GM10248 (cell line): ENCODE measurements around the gene BASP1.

Experiments used
- CTCF ChIA-PET: fragments of 300-600 bp; sonication (Branson Sonifier 250); formaldehyde crosslinking; extraction: SDS; loops from one replicate; lab custom pipeline; 2021; ENCODE audit warnings: antibody characterized with exemption; lab: Yijun Ruan, JAX
- POLR2A ChIA-PET: fragments of 350-650 bp; sonication (Branson Sonifier 250); formaldehyde crosslinking; extraction: SDS; loops from one replicate; lab custom pipeline; 2020; ENCODE audit warnings: antibody characterized with exemption; lab: Yijun Ruan, JAX
- DNase-seq: peaks from one replicate; pipeline ENCODE4 v3.0.0; 2012; ENCODE audit errors: extremely low spot score
- TF ChIP-seq, protein P1 (sequence below): IDR thresholded peaks from 2 replicates; pipeline ENCODE4 v1.5.1; 2012; ENCODE audit warnings: mild to moderate bottlenecking, low read depth; ENCODE audit errors: extremely low read depth, missing control alignments, control extremely low read depth

Gene BASP1

DNA sequence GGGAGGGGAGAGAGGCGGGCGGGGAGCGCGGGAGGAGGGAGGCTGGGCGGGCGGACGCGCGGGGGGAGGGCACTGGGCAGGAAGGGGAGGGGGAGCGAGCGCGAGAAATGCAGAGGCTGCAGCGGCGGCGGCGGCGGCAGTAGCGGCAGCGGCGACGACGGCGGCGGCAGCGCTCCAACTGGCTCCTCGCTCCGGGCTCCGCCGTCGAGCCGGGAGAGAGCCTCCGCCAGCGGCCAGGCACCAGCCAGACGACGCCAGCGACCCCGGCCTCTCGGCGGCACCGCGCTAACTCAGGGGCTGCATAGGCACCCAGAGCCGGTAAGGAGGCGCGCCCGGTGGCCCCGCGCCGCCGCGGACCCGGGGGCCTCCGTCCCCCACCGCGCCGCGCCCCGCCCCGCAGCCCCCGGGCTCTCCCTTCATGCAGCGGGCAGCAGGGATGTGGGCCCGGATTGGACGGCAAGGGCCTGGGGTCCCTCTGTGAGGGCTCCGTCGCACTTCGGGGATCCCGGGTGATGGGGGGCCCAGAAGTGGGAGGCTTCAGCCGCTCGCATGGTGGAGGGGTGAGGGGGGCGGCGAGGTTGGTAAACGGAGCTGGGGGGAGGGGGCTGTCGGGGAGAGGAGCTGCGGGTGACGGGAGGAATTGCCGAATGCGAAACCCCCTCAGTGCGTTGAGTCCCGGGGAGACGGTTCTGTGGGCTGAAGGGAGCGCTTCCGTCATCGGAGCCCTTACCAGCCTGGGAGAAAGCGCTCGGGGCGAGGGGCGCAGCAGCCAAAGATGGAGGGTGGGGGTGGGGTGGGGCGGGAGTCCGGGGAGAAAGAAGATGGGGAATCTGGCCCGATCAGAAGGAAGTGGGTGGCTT is at the start of gene BASP1:
Gene BASP1 (plus strand): TSS at position 139 of the 860 bp plus-strand sequence. CDS start 57,586 bp downstream, outside the sequence.
- TF ChIP-seq, protein P1, sequence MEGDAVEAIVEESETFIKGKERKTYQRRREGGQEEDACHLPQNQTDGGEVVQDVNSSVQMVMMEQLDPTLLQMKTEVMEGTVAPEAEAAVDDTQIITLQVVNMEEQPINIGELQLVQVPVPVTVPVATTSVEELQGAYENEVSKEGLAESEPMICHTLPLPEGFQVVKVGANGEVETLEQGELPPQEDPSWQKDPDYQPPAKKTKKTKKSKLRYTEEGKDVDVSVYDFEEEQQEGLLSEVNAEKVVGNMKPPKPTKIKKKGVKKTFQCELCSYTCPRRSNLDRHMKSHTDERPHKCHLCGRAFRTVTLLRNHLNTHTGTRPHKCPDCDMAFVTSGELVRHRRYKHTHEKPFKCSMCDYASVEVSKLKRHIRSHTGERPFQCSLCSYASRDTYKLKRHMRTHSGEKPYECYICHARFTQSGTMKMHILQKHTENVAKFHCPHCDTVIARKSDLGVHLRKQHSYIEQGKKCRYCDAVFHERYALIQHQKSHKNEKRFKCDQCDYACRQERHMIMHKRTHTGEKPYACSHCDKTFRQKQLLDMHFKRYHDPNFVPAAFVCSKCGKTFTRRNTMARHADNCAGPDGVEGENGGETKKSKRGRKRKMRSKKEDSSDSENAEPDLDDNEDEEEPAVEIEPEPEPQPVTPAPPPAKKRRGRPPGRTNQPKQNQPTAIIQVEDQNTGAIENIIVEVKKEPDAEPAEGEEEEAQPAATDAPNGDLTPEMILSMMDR = no peak
- ChIA-PET POLR2A (interaction anchor here (0.6 to 0.9 kb wide), 5 partner anchors 9 to 748 kb away, joined by 3 to 4 read pairs (median 3); no protein-coding TSS in a partner anchor), CTCF (interaction anchor here (2.1 to 6.1 kb wide), 4 partner anchors 10 to 1087 kb away, joined by 7 to 128 read pairs (median 14); no protein-coding TSS in a partner anchor)
- peak; percentile 88 for DNase-seq

GRCh38 chr5:17169507-17169906 is 47.9 kb upstream of the BASP1 start:
- POLR2A ChIA-PET = no interaction called here
- CTCF ChIA-PET = no interaction called here
- TF ChIP-seq, protein P1 = no peak
- DNase-seq = no peak

GRCh38 chr5:17172791-17173190 is 44.6 kb upstream of the BASP1 start:
- POLR2A ChIA-PET = no interaction called here
- CTCF ChIA-PET = interaction anchor here (1.0 kb wide), 1 partner anchor 17 kb away, joined by 3 read pairs; no protein-coding TSS in a partner anchor
- no peak for DNase-seq
- TF ChIP-seq, protein P1 = no peak

GRCh38 chr5:17174965-17175364 is 42.5 kb upstream of the BASP1 start:
- TF ChIP-seq, protein P1 = no peak
- DNase-seq = no peak
- CTCF ChIA-PET = no interaction called here
- POLR2A ChIA-PET = no interaction called here

DNA sequence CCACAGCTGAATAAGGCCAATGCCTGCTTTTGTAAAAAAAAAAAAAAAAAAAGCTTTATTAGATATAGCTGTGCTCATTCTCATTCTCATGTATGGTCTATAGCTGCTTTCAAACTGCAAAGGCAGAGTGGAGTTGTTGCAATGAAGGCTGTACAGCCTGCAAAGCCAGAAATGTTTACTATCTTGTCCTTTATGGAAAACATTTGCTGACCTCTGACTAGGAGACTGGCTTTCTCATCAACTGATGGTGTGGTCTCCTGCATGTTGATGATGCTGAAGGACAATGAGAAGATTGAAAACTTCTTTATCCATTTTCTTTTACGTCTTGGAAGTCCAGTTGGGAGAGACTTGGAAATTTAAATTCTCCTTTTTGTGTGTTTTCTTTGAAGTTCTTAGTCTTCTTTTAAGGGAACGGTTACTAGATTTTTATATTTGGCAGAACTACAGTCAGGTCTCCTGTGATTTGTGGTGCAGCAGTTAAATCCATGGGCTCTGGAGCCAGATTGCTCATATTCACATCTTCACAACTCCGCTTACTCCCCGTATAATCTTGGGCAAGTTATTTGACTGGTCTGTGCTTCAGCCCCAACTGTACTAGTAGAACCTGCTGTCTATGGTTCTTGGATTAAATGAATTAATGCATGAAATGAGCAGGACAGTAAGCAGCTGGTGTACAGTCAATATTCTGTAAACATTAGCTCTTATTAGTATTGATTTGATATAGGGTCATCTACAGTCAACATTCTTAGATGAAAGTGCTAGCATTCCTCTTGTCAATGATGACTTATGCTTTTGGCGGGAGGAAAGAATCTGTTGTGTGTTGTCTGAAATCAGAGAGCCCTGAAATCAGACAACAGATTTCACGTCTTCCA is 39.7 kb upstream of the BASP1 start:
- DNase-seq = no peak
- POLR2A ChIA-PET = no interaction called here
- CTCF ChIA-PET = interaction anchor here (1.5 kb wide), 1 partner anchor 12 kb away, joined by 5 read pairs; no protein-coding TSS in a partner anchor
- TF ChIP-seq, protein P1 = no peak

GRCh38 chr5:17178373-17178675 is 39.1 kb upstream of the BASP1 start:
- CTCF ChIA-PET = interaction anchor here (1.5 kb wide), 1 partner anchor 12 kb away, joined by 5 read pairs; no protein-coding TSS in a partner anchor
- no peak for DNase-seq
- POLR2A ChIA-PET = no interaction called here
- TF ChIP-seq, protein P1 = no peak
